ENCODE data around the gene PSMC3.

PSMC3 gene

DNA sequence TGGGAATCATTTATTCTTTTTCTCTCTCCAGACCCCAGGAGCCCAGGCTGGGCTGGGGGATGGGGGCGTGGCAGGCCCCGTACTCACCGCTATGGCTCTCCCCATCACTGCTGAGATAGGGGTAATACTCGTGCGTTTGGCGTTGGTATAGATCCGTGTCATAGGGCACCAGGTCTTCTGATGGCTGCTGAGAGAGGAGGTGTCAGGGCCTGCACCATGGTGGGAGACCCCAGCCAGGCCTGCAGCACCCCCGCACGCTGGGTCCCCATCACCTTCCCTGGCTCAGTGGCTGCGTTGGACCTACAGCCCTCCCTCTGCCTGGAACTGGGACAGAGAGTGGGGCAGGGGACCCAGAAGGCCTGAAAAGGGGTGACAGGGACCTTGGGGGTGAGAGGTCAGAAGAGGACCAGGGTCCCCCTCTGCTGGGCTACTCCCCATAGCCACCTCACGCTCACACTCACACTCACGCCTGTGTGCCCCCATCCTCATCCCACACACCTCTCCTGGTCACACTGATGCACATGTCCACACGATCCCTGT lies 50.6 kb downstream of the PSMC3 start:
- no peak for DNase-seq (ENCODE audit: low read depth in 2 of 2)

DNA sequence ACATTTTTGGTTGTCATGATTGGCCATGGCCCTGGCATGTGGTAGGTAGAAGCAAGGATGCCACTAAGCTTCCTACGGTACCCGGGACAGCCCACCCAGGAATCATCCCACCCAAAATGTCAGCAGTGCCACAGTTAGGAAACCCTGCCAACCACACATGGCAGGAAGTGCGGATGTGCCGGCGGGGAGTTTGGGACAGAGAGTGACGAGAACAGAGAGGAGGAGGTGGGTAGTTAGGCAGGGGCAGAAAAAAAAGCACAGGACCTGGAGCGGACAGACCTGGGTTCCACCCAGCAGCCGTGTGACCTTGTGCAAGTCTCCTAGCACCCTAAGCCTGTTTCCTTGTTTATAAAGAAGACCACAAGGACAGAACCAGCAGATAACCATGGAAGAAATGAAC lies 51.2 kb downstream of the PSMC3 start:
- no peak for DNase-seq (ENCODE audit: low read depth in 2 of 2)

DNA sequence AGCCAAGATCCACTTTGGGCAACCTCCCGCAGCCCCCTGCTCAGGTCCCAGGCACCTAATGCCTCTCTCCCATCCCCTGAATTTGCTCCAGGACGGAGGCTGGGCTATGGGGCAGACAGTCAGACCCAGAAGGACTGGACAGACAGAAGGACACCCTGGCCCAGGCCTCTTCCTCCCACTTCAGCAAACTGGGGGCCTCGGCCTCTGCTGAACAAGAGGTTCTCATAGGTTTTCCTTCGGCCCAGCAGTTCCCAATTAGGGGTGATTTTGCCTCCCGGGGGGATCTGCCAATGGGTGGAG lies 51.6 kb downstream of the PSMC3 start:
- no peak for DNase-seq (ENCODE audit: low read depth in 2 of 2)

DNA sequence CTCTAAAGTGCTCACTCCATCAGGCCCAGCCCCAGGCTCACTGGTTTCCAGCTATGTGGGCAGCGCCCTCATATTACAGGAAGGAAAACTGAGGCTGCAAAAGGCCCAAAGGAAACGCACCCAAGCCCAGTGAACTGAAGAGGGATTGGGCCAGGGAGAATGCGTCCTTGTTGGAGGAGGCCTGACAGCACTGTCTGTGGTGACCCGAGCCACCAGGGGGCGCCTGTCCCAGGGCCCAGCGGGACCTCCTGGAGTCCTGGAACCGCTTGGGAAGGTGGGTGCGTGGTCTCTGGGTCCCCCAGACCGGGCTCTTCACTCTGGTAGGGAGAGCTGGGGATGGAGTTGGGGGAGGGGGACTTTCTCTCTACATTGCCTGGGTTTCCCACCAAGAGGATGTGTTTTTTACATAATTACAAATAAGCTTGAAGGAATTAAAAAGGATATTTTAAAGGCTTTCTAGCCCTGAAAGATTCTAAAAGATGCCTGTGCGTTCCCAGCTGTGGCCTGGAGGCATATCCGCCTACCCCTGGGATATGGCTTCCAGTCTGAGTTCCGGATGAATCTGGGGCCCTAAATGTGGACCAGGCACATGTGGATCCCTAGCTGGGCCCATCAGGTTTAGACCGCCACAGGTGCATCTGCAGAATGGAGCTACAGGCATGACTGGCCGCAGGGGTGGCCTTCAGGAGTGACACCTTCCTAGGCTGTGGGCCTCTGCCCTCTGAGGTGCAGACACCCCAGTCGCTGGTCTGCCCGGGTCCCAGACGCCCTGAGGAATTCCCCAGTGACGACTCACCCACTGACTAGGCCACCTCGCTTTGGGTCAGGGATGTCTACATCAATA lies 52.1 kb downstream of the PSMC3 start:
- peak; percentile 54 to 86 for DNase-seq (ENCODE audit: low read depth in 2 of 2)

DNA sequence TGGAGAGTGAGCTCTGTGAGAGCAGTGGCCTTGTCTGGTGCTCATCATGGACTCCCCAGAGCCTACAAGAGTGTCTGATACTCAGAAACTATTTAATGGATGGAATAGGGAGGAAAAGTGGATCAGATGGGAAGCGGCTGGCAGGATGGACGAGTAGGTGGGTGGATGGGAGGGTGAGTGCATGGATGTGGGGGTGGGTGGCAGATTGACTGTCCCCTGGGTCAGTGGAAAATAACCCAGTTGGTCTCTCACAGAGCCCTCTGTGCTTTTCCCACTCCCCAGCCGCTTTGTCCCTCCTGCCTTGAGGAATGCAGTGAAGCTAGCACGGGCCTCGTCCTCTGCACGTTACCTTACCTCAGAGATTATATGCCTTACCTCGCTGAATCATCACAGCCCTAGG lies 53.8 kb downstream of the PSMC3 start:
- no peak for DNase-seq (ENCODE audit: low read depth in 2 of 2)

DNA sequence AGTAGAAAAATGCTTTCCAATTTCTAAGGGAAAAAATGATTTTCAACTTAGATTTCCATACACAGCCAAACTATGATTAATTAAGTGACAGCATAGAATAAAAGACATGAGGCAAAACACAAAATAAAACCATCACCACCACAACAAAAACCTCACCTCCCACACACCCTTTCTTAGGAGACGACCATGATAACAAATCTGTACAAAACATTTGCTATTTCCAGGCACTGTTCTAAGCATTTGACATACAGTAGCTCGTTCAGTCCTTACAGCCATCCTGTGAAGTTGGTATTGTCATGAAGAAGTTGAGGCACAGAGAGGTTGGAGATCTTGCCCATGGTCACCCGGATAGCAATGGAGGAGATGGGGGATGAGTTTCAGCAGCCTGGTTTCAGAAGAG lies 56.6 kb downstream of the PSMC3 start:
- no peak for DNase-seq (ENCODE audit: low read depth in 2 of 2)
